ENCODE measurements around the gene CTSE. TPM values are rescaled to one million over a fixed set of nuclear protein-coding genes. Genes with fewer than 3 reads are reported as not detected.
"Not testable (repeated sequence)": the region's sequence is repeated elsewhere in the genome, so short reads cannot be mapped to it uniquely, and the experiment has no call there.

CTSE gene
- total RNA-seq, 1 donor from 2014 or later: not detected

- intact Hi-C loops (cut with DNase I); DNase-seq (ENCODE audit: low spot score): not testable (repeated sequence)
Measured at GRCh38 chr1:206052231-206052865, 28.7 kb upstream of the CTSE start.

DNA sequence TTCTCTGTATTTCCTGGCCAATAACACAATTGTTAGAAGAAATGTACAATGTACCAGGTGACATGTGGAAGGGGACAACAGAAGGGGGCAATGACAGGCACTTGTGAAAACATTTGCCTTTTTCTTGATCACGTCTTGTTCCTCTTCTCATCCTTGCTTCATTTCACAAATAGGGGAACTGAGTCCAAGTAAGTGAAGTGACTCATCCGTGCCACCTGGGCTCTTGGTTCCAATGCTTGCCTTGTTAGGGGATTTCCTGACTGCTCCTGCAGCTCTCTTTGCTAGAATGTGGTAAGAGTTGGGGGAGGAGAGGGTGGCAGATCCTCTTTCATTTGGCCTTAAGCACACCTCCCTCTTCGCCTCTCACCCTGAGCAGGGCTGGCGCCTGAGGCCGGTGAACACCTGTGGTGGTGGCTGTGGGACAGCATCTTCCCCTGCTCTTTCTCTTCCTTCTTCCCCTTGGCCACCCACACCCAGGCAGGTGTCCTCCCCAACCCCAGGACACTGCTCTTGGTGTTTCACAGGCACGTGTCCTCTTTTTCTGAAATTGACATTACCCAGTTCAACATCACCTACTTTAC, 27.1 kb upstream of the CTSE start:
- intact Hi-C loops (cut with DNase I): no loop called here
- no peak for DNase-seq (ENCODE audit: low spot score)

DNA sequence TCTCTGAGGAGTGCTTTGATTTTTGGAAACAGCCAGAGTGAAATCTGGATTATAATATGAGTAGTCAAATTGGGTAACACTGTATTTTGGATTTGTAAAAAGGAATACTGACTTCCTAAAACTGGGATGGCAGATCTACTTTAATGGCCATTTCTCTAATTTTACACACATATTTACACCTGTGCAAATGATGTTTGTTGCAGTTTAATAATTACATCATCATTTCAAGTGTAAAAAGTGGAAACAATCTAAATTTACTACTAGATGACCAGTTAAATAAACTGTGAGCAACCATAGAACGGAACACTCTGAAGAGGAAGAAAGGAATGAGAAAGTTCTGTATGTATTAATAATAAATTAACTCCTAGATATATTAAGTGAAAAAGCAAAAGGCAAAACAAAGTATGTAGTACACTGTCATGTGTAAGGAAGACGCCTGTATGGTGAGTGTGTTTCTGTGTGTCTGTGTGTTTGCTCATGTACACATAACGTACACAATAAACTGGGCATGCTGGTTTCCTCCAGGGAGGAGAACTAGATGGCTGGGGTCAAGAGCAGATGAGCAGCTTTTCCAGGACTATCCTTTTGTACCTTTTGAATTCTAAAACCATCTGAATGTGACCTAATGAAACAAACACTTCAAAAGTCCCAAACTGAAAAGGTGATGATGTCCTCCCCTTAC, 26.4 kb upstream of the CTSE start:
- intact Hi-C loops (cut with DNase I): no loop called here
- no peak for DNase-seq (ENCODE audit: low spot score)

DNA sequence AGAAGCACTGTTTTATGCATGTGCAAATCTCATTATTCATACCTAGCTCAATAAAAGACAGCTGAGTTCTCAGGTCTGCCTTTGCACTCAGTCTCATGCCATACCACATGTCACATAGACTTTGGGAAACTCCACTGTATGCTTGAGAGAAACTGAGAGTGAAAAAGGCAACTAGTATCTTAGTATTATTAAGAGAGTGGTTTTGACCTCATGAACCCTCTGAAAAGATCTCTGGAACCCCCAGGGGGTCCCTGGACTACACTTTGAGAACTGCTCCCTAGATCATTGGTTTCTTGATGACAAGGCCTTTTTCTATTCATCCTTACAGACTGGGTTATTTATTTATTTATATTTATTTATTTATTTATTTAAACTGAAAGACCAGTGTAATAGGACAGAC, 25.6 kb upstream of the CTSE start:
- intact Hi-C loops (cut with DNase I): no loop called here
- DNase-seq (ENCODE audit: low spot score): no peak

DNA sequence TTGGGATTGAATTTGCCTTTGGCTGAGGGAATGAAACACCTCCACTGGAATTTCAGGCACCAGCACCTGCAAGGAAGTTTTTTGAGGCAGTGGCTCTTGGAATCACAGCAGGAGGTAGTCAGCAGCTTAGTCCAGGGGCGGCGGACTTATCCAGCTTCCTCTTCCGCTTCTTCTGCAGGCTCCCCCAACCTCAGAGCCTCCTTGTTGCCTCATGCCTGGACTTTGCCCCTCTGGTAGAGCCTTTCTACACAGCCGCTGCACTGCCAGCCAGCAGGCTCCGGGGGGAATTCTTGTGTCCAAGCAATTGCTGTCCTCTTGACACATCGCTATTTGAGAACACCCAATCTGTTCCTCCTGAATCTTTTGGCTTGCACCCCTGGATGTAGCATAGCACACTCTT, 24.9 kb upstream of the CTSE start:
- intact Hi-C loops (cut with DNase I): no loop called here
- DNase-seq (ENCODE audit: low spot score): no peak

DNA sequence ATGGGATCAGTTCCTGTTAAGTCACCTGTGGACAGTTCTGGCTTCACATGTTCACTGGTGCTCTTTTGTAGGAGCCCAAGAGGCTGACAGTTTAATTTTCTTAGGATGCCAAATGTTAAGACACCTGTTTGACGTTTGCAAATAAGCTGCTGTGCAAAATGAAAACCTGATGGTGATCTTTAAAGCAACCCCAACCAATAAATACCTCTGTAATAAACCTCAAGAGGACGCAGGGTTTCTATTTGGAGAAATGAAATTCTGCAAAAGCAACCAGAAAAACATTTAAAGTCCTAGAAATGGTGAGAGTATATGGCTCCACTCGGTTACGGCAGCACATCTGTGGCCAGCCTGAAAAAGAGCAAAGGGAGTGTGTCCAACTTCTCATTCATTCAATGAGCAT, 23.6 kb upstream of the CTSE start:
- intact Hi-C loops (cut with DNase I): no loop called here

DNA sequence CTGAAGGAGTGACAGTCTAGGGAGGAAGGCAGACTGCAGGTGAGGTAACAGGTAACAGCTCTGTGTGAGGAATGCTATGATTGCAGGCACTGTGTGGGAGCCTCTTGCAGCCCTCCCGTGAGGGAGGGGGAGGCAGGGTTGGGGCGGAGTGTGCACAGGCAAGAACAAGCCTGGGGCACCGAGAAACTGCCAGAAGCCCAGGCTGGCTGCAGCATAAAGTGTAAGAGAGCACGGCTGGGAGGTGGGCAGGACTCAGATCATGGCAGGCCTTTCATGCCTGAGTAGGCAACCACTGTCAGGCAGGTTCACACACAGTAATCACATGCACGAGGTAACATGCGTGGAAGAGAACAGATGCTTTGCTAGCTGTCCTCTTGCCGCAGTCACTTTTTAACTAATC, 17.9 kb upstream of the CTSE start:
- DNase-seq (ENCODE audit: low spot score): no peak
- intact Hi-C loops (cut with DNase I): no loop called here

More for the DNA sequence above, 23.6 kb upstream of the CTSE start:
- DNase-seq (ENCODE audit: low spot score): no peak

DNA sequence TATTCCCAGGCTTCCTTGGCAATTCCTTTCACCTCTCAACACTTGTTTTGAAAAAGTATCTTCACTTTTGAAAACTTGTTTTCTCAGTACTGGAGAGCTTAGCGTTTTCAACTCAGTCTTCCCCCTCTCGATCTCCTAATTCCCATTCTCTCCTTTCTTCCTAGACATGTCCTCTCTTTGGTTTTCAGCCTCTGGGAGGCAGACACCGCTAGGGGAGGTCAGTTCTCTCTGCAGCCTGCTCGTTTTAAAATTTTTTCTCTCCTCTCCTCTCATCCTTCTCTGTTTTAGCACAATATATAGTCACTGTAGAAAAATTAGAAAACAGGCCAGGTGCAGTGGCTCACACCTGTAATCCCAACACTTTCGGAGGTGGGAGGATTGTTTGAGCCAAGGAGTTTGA, 16.6 kb upstream of the CTSE start:
- DNase-seq (ENCODE audit: low spot score): no peak
- intact Hi-C loops (cut with DNase I): no loop called here

DNA sequence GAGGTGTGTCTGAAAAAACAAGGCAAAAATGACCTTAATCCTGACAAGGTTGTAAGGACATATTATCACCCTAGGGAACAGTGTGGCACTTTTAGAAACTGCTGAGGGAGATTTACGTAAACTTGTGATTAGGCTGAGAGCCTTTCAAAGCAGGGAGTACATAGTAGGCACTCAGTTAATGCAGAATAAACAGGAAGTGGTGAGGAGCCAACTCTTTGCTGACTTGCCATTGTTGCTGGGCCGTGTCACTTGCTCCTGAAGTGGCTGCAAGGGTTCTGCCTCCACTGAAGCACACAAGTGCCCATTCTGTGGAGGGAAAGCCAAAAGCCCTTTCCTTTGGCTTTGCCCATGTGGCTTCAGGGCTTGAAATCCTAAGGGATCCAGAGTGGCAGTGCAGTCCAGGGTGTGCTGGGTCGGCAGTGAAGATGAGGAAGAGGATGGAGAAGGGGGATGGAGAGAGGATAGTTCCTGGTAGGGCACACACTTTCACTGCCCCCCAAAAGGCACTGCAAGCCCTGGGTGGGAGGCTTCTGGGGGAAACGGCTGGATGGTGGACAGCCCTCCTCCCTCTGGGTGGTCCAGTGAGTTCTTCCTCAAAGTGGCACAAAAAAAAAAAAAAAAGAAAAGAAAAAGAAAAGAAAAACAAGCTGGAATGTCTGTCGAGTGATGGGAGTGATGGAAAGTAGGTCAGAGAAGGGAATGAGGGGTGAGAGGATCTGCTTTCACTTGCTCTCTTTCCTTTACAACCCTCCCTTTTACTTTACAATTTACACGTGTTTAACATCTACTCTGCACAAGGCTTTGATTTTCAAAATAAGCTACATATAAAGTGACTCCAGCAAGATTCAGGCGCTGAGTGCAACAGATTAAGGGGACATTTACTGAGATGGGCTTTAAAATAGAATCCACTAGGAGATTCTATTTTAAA, 15.6 kb upstream of the CTSE start:
- no peak for DNase-seq (ENCODE audit: low spot score)
- intact Hi-C loops (cut with DNase I): no loop called here

DNA sequence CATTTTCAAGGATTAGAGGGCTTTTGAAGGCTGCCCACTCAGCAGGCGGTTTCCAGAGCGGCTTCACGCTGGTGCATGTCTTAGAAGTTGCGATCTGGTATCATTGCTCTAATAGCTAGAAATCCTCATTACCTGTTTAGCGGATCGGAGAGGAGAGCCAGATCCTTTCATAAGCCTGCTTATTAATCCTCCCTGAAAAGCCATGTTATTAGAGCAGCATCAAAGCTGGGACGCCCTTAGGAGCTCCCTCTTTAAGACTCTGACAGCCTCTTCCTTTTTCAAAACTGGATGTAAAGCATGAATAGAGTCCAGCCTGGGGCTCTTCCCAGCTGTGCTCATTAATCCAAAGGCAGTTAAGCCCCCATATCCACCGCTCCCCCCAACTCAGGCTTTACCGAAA, 13.9 kb upstream of the CTSE start:
- intact Hi-C loops (cut with DNase I): no loop called here
- no peak for DNase-seq (ENCODE audit: low spot score)

GRCh38 chr1:206036663-206037455, 13.2 kb upstream of the CTSE start:
- intact Hi-C loops (cut with DNase I): no loop called here
- DNase-seq (ENCODE audit: low spot score): no peak

GRCh38 chr1:206035027-206035426, 11.3 kb upstream of the CTSE start:
- intact Hi-C loops (cut with DNase I): no loop called here
- DNase-seq (ENCODE audit: low spot score): no peak

- intact Hi-C loops (cut with DNase I): loop anchor here (5.0 kb wide), 1 partner anchor 75 kb away; no protein-coding TSS in a partner anchor
- DNase-seq (ENCODE audit: low spot score): no peak
Measured at GRCh38 chr1:206032380-206033140, 8.9 kb upstream of the CTSE start.

DNA sequence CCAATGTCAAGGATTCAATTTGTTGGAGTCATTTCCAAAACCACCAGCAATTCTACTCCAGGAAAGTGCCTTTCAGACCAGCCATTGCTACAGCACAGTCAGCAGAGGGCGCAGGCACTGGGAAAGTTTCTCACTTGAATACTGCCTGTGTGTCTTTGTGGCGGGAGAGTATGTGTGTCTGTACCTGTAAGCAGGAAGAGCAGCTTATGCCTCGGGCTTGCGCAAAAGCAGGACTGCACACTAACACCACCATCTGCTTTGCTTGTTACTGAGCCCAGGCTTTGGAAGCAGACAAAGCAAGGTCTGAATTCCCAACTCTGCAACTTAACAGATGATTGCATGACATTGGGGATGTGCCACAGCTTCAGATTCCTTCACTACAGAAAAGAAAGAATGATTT, 7.0 kb upstream of the CTSE start:
- intact Hi-C loops (cut with DNase I): loop anchor here (2.0 to 5.0 kb wide), 2 partner anchors 48 to 77 kb away; no protein-coding TSS in a partner anchor
- no peak for DNase-seq (ENCODE audit: low spot score)

- intact Hi-C loops (cut with DNase I): loop anchor here (2.0 to 5.0 kb wide), 2 partner anchors 47 to 77 kb away; no protein-coding TSS in a partner anchor
- no peak for DNase-seq (ENCODE audit: low spot score)
Measured at GRCh38 chr1:206030191-206030590, 6.5 kb upstream of the CTSE start.

- no peak for DNase-seq (ENCODE audit: low spot score)
- intact Hi-C loops (cut with DNase I): no loop called here
Measured at GRCh38 chr1:206029484-206029883, 5.8 kb upstream of the CTSE start.

DNA sequence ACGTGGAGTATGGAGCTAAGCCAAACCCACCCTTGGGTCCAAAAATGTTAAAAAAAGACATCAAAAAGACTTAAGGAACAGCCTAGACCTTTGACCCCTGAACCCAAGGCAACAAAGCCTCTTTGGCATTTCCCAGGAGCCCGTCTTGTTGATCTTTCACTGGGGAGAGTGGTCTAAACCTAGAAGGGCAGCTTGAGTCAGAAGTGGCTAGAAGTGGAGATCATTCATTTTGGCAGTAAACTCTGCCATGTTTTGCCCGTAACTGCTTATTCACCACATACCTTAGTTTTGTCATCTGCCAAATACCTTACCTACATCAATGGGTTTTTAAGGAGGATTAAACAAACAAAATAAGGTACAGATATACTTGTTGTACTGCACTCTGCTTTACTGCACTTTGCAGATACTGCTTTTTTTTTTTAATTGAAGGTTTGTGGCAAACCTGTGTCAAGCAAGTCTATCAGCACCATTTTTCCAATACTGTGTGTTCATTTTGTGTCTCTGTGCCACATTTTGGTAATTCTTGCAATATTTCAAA, 1.7 kb upstream of the CTSE start:
- DNase-seq (ENCODE audit: low spot score): no peak
- intact Hi-C loops (cut with DNase I): no loop called here

- DNase-seq (ENCODE audit: low spot score): no peak
- intact Hi-C loops (cut with DNase I): no loop called here
Measured at GRCh38 chr1:206022766-206023165, 929 bp downstream of the CTSE start.

All from cardiac septum (tissue), 1 donor.